GM12875 (cell line): Measurements from ENCODE around the gene EEPD1.

Experiments used
- H3K4me3 ChIP-seq: one replicate; pipeline ENCODE4 v1.5.1; 2011; ENCODE audit warnings: low read depth, low read length, control low read depth
- TF ChIP-seq, protein P1 (sequence below): IDR thresholded peaks from 2 replicates; pipeline ENCODE4 v1.5.1; 2011; ENCODE audit warnings: low read depth, mild to moderate bottlenecking, control low read depth, inconsistent platforms, low read length, moderate library complexity, borderline replicate concordance; ENCODE audit not compliant: insufficient read depth

Gene EEPD1

DNA sequence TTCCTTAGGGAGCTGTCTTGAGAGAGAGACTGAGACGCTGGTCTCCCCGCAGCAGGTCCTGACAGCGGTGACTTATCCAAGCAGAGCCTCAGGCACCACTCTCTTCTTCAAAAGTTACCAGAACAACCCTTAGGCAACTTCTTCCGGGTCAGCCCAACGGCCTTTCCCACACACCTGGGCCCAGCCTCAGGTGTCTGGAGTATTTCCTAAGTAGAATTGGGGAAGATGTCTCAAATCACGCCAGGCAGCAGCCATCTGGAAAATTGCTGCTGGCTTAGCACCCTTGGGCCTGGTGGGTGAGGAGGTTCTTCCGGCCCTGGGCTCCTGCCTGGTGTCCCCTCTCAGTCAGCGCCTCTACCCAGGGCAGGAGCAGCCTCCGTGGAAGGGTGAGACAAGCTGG, 156.2 kb downstream of the EEPD1 start:
- TF ChIP-seq, protein P1, sequence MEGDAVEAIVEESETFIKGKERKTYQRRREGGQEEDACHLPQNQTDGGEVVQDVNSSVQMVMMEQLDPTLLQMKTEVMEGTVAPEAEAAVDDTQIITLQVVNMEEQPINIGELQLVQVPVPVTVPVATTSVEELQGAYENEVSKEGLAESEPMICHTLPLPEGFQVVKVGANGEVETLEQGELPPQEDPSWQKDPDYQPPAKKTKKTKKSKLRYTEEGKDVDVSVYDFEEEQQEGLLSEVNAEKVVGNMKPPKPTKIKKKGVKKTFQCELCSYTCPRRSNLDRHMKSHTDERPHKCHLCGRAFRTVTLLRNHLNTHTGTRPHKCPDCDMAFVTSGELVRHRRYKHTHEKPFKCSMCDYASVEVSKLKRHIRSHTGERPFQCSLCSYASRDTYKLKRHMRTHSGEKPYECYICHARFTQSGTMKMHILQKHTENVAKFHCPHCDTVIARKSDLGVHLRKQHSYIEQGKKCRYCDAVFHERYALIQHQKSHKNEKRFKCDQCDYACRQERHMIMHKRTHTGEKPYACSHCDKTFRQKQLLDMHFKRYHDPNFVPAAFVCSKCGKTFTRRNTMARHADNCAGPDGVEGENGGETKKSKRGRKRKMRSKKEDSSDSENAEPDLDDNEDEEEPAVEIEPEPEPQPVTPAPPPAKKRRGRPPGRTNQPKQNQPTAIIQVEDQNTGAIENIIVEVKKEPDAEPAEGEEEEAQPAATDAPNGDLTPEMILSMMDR = no peak
- H3K4me3 ChIP-seq = no peak overlapping the region

DNA sequence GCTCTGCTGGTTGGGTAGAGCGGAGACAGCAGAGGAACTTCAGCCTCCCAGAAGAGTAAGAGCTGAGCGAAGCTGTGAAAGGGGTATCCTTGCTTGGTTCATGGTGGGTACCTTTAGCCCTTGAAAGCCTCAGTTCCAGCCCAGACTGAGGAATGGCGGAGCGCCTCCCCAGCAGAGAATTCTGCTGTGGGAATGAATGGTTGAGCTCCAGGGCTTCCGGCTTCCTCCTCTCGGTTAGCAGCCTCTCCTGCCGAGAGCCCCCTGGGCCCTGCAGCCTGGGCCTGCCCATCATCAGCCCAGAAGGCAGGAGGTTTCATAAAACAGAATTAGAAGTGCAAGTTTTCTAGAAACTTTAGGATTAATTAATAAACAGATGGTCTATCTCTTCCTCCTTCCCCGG, 156.7 kb downstream of the EEPD1 start:
- TF ChIP-seq, protein P1 = no peak
- no peak overlapping the region for H3K4me3 ChIP-seq

DNA sequence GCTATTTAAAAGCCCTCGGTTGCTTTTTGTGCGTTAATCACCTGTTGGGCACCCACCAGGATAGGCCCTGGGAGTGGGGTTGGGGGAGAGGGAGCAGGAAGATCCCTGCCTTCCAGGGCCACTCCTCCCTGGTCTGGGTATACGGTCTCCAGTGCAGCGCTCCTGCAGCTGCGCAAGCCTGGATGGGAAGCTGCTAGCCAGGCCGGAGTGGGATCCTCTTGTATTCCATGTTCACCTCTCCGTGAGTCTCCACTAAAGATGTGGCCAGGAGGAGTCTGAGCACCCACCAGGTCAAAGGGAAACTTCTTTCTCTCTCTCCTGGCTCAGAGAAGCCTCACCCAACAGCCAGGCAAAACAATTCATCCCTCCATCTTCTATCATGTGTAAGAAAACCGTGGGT, 157.8 kb downstream of the EEPD1 start:
- H3K4me3 ChIP-seq = no peak overlapping the region
- TF ChIP-seq, protein P1 = no peak

DNA sequence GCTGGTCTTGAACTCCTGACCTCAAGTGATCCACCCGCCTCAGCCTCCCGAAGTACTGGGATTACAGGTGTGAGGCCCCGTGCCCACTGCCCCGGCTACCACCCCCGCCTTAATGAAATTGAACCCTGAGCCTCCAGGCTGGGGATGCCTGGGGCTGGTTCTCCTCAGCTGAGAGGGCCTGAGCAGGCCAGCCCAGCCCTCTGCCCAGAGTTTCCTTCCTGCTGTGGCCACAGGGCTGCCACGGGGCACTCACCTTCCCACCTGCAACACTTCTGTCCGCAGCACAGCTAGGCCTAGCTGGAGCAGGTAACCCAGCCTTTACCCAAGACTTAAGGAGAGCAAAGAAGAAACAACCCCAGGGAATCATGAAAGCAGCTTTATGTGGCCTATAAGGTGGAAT, 158.5 kb downstream of the EEPD1 start:
- H3K4me3 ChIP-seq = no peak overlapping the region
- TF ChIP-seq, protein P1 = no peak

DNA sequence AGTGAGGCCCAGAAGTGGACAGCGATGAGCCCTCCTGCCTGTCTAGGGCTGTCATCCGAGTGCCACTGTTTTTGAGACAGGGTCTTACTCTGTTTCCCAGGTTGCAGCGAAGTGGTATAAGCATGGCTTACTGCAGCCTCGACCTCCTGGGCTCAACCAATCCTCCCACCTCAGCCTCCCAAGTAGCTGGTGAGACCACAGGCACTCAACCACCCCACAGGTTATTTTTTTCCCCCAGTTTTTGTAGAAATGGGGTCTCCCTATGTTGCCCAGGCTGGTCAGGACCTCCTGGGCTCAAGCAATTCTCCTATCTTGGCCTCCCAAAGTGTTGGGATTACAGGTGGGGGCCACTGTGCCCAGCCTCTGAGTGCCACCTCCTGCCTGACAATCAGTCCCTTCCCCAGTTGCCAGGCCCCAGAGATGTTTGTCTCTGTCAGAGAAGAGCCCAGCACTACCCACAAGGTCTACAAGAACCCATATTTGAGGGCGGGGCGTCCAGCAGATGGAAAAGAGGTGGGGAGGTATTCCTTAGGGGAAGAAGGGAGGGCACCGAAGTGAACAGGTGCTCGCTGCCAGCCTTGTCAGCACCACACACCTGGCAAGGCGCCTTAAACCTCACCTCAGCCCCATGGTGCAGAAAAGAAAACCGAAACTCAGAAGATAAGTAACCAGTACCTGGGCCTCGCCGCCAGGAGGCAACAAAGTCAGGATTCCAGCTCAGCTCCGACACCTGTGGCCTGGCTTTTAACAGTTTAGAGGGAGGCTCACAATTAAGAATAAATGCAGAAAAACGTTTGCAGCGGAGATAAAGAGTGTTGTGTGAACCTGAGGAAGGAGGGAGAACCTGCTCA, 159.2 kb downstream of the EEPD1 start:
- no peak overlapping the region for H3K4me3 ChIP-seq
- TF ChIP-seq, protein P1 = peak; percentile 31; the same call in 1 of the 2 replicates

DNA sequence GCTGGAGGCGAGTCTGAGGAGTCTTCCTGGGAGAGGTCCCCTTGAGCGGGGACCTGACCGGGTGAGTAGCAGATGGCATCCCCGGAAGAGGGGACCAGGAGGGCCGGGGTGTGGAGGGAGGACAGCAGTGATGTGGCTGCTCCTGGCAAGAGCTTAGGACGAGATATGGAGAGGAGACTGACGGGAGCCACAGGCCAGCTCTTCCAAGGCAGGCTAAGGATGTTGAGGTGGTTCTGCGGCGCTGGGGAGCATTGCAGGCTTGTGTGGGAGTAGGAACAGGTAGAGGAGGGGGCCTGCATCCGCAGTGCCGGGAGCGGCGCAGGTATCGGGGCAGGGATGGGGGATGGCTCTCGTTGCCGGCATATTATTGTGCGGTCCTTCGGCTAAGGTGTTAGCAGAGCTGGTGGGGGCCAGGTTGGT, 159.9 kb downstream of the EEPD1 start:
- no peak overlapping the region for H3K4me3 ChIP-seq
- TF ChIP-seq, protein P1 = no peak

DNA sequence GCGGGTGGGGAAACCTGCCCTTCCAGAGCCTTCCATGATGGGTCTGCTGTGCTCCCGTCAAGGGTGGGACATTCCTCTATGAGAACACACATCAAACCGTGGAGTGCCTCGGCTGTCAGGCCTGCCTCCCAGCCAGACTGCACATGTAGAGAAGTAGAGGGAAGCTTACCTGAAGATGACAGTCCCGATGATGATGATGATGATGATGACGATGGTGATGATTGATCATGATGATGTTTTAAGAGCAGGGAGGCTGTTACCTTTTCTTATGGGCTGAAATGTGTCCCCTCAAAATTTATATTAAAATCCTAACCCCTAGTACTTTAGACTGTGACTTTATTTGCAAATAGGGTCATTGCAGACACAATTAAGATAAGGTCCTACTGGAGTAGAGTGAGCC, 160.6 kb downstream of the EEPD1 start:
- TF ChIP-seq, protein P1 = no peak
- H3K4me3 ChIP-seq = no peak overlapping the region
